K562 (cell line): Measurements from ENCODE around the gene PBOV1. TPM values are rescaled to one million over a fixed set of nuclear protein-coding genes. Genes with fewer than 3 reads are reported as not detected.

ENCODE experiments used
- ATAC-seq: fragments of 200-7000 bp; cut with Tn5 transposase; 3 replicates; pipeline ENCODE4 v1.9.1; 2020; ENCODE audit warnings: moderate library complexity
- BruUV-seq: library from RNA; stranded (reverse); fragments of 400-500 nt; replicated peaks from 2 replicates; lab custom pipeline; 2021; lab: Mats Ljungman, UMichigan
- CTCF ChIA-PET: fragments of 300-600 bp; formaldehyde crosslinking; extraction: SDS; loops from one replicate; lab custom pipeline; 2021; ENCODE audit warnings: low intra/inter-chr PET ratio; lab: Yijun Ruan, JAX
- POLR2A ChIA-PET: fragments of 300-600, 350-650 bp; sonication (Branson Sonifier 250); formaldehyde crosslinking; extraction: SDS; loops from one replicate; lab custom pipeline; 2021; ENCODE audit warnings: antibody characterized with exemption, inconsistent platforms; lab: Yijun Ruan, JAX
- DNase-seq, 4 experiments: peaks; one replicate each; pipeline versions ENCODE4 v3.0.0 to v3.0.0-alpha.2; 2011 to 2018; ENCODE audit warnings: low spot score in 3 of 4, mixed read lengths in 3 of 4; ENCODE audit errors: extremely low read depth in 1 of 4
- FAIRE-seq: peaks from 2 replicates; lab custom pipeline; 2011; peaks lifted over from hg19 to GRCh38; lab: Jason Lieb, UNC
- H2AFZ ChIP-seq: 2 replicates; pipeline ENCODE4 v1.6.0; 2011; ENCODE audit warnings: low read depth, low read length, control low read depth, inconsistent platforms
- H3K27ac ChIP-seq: fragments of 200-600 bp; 3 replicates; pipeline ENCODE4 v1.8.0; 2011; ENCODE audit warnings: low read depth, mild to moderate bottlenecking, control low read depth, inconsistent platforms, low read length, moderate library complexity, mixed read lengths; ENCODE audit errors: extremely low read depth
- H3K27me3 ChIP-seq, 2 experiments: fragments of 300-600 bp in 1 of 2; 2 replicates in 1 of 2; 3 replicates in 1 of 2; pipeline versions ENCODE4 v1.6.0 to v1.8.0; 2011; ENCODE audit warnings: inconsistent platforms in 2 of 2, low read length in 2 of 2, mild to moderate bottlenecking in 1 of 2, mixed read lengths in 1 of 2, moderate library complexity in 1 of 2; ENCODE audit not compliant: control insufficient read depth in 2 of 2, insufficient read depth in 2 of 2
- H3K36me3 ChIP-seq: fragments of 300-600 bp; 3 replicates; pipeline ENCODE4 v1.8.0; 2011; ENCODE audit warnings: mild to moderate bottlenecking, low read length, inconsistent platforms; ENCODE audit not compliant: control insufficient read depth, insufficient read depth
- H3K4me1 ChIP-seq, 2 experiments: fragments of 200-600 bp in 1 of 2; replicated peaks in 1 of 2; 2 replicates in 1 of 2; 3 replicates in 1 of 2; pipeline versions ENCODE4 v1.5.1 to v1.8.0; 2011; ENCODE audit warnings: inconsistent platforms in 2 of 2, low read length in 2 of 2, mild to moderate bottlenecking in 1 of 2, mixed read lengths in 1 of 2, moderate library complexity in 1 of 2; ENCODE audit not compliant: control insufficient read depth in 2 of 2, insufficient read depth in 2 of 2
- H3K4me2 ChIP-seq: 2 replicates; pipeline ENCODE4 v1.6.1; 2011; ENCODE audit warnings: low read length, control low read depth, inconsistent platforms, mixed read lengths; ENCODE audit not compliant: insufficient read depth
- H3K4me3 ChIP-seq: fragments of 200-600 bp; sonication (generic), shearing (Covaris generic); 2 replicates; pipeline ENCODE4 v1.5.1; 2016; ENCODE audit warnings: control low read depth, inconsistent platforms
- H3K79me2 ChIP-seq: fragments of 200-600 bp; 3 replicates; pipeline ENCODE4 v1.8.0; 2011; ENCODE audit warnings: low read length, inconsistent platforms; ENCODE audit not compliant: control insufficient read depth, insufficient read depth
- H3K9ac ChIP-seq, 2 experiments: 2 replicates each; pipeline versions ENCODE4 v1.6.0 to v1.6.1; 2011; ENCODE audit warnings: low read depth in 2 of 2, low read length in 2 of 2, control low read depth in 1 of 2, inconsistent platforms in 1 of 2, mild to moderate bottlenecking in 1 of 2, mixed read lengths in 1 of 2; ENCODE audit not compliant: insufficient read depth in 1 of 2
- H3K9me1 ChIP-seq: one replicate; pipeline ENCODE4 v1.6.0; 2011; ENCODE audit warnings: inconsistent platforms, mild to moderate bottlenecking, low read length, moderate library complexity; ENCODE audit not compliant: control insufficient read depth, insufficient read depth
- H3K9me3 ChIP-seq: replicated peaks from 2 replicates; pipeline ENCODE4 v1.5.1; 2011; ENCODE audit warnings: low read depth, low read length, inconsistent platforms; ENCODE audit not compliant: control insufficient read depth, insufficient read depth
- H4K20me1 ChIP-seq: replicated peaks from 2 replicates; pipeline ENCODE4 v1.6.1; 2011; ENCODE audit warnings: low read length, inconsistent platforms, mixed read lengths; ENCODE audit not compliant: control insufficient read depth, insufficient read depth
- DPF2 ChIP-seq: fragments of 450-650 bp; IDR thresholded peaks from 2 replicates; pipeline ENCODE4 v1.6.1; 2016
- FOXM1 ChIP-seq, 2 experiments: fragments of 450-650 bp in 1 of 2; sonication (generic) in 1 of 2; formaldehyde crosslinking in 1 of 2; IDR thresholded peaks; 2 replicates each; pipeline versions ENCODE4 v1.6.1 to v1.9.0; 2017 to 2022; ENCODE audit warnings: low read depth in 2 of 2, mild to moderate bottlenecking in 2 of 2, missing genetic modification reagents in 1 of 2, moderate library complexity in 1 of 2
- HNRNPLL ChIP-seq: fragments of 200-400 bp; formaldehyde crosslinking; IDR thresholded peaks from 2 replicates; pipeline ENCODE4 v1.6.1; 2017; ENCODE audit warnings: low read length, low read depth, mild to moderate bottlenecking; ENCODE audit not compliant: poor library complexity, severe bottlenecking
- HOMEZ ChIP-seq: fragments of 250-450 bp; sonication (Bioruptor Pico); IDR thresholded peaks from 2 replicates; pipeline ENCODE4 v1.4.0; 2020; ENCODE audit warnings: mild to moderate bottlenecking, moderate library complexity
- NFE2L1 ChIP-seq: fragments of 450-650 bp; IDR thresholded peaks from 2 replicates; pipeline ENCODE4 v1.6.1; 2016; ENCODE audit warnings: missing genetic modification characterization, low read depth, mild to moderate bottlenecking, missing compliant biosample characterization, moderate library complexity, borderline replicate concordance
- ZNF121 ChIP-seq: sonication (generic); formaldehyde crosslinking; conservative IDR thresholded peaks from 2 replicates; pipeline ENCODE4 v1.8.0; 2022; ENCODE audit warnings: missing genetic modification reagents
- ZNF77 ChIP-seq: fragments of 250-450 bp; sonication (Bioruptor Pico); IDR thresholded peaks from 2 replicates; pipeline ENCODE4 v1.5.0; 2020
- WGBS: fragments of 100-300 bp; shearing (Covaris generic); methylation state at CpG from one replicate; pipeline ENCODE4 v1.1.6; 2016; ENCODE audit warnings: low coverage, mixed read lengths; ENCODE audit not compliant: insufficient coverage; ENCODE audit errors: missing lambda C conversion rate; 5-methylcytosine and 5-hydroxymethylcytosine counted together
- in situ Hi-C: fragments of 300-500 bp; cut with MboI; formaldehyde crosslinking; loops from 4 replicates; pipeline ENCODE4 v1.15.0; 2018; ENCODE audit warnings: inconsistent platforms, mixed read lengths
- intact Hi-C: fragments of 100-400 bp; cut with micrococcal nuclease; formaldehyde crosslinking; loops from 2 replicates; pipeline ENCODE4 v1.14.2; 2022
- polyA plus RNA-seq, 8 experiments: library from polyadenylated mRNA; depleted of rRNA in 4 of 8; stranded (reverse) in 5 of 8; unstranded in 3 of 8; fragments of >200 nt; fragmentation: Nextera tagmentation in 2 of 8; fragmentation: Illumina TruSeq in 1 of 8; extraction: Ambion mirVana in 2 of 8; extraction: Trizol in 1 of 8; gene quantifications; 2 replicates each; pipeline versions ENCODE4 v1.2.1 to v1.2.3, GENCODE V29; 2011 to 2014; ENCODE audit warnings: inconsistent platforms in 1 of 8, missing spikeins in 1 of 8
- total RNA-seq, 7 experiments: library from RNA; depleted of rRNA in 6 of 7; stranded (reverse); fragments of >200 nt in 6 of 7; fragmentation: Illumina TruSeq in 2 of 7; extraction: Trizol in 2 of 7; gene quantifications; 2 replicates each; pipeline versions ENCODE4 v1.2.1 to v1.2.3, GENCODE V29; 2011 to 2021; ENCODE audit warnings: low replicate concordance in 1 of 7

The PBOV1 gene
- total and polyA plus RNA-seq, 9 of the 15 experiments (the other 6 are each of a cell fraction or from before 2014, with no cell fraction given): not detected

GRCh38 chr6:138225953-138226352, 7.7 kb upstream of the PBOV1 start:
- H3K79me2 ChIP-seq: no peaks in the 10 kb centered on the region
- peaks cover 2 to 7% of the 10 kb centered on the region in 2 experiments; a peak in 2 of 5 replicates for H3K27me3 ChIP-seq
- intact Hi-C loops (no loop called here), in situ Hi-C loops (no loop called here)
- ChIA-PET POLR2A (no interaction called here), CTCF (no interaction called here)
- H3K4me2 ChIP-seq: no peak overlapping the region
- no peak overlapping the region for H3K4me3 ChIP-seq
- H3K9me1 ChIP-seq: no peaks in the 10 kb centered on the region
- BruUV-seq: no TSS peak
- H3K9ac ChIP-seq: no peak overlapping the region
- H3K36me3 ChIP-seq: no peaks in the 10 kb centered on the region
- H3K9me3 ChIP-seq: no peaks in the 10 kb centered on the region
- TF ChIP-seq HOMEZ (CRISPR knock-in tag) (no peak), FOXM1 (IDR thresholded peaks at IDR 0.05; ENCODE audit: low read depth) (no peak), FOXM1 (CRISPR knock-in tag; IDR thresholded peaks at IDR 0.05; ENCODE audit: low read depth) (no peak), ZNF77 (CRISPR knock-in tag) (no peak), ZNF121 (no peak), NFE2L1 (tag) (no peak), HNRNPLL (no peak), DPF2 (no peak)
- FAIRE-seq (no peak), DNase-seq (no peak), ATAC-seq (no peak)
- no peak overlapping the region for H3K27ac ChIP-seq
- no peaks in the 10 kb centered on the region for H4K20me1 ChIP-seq
- H2AFZ ChIP-seq: no peak overlapping the region
- whole genome bisulfite sequencing: 4% methylated on average over 4 of the region's 4 CpGs
- H3K4me1 ChIP-seq: no peaks in the 10 kb centered on the region
